Measurements from ENCODE around the gene PROC.

Gene PROC

GRCh38 chr2:127377262-127377661, 41.0 kb upstream of the PROC start:
- TF ChIP-seq FOXK2 (IDR thresholded peaks at IDR 0.05), result no peak
- no peak for TF ChIP-seq SP1 (IDR thresholded peaks at IDR 0.05)
- TF ChIP-seq TARDBP (IDR thresholded peaks at IDR 0.05), result no peak
- no peak for TF ChIP-seq LEF1 (IDR thresholded peaks at IDR 0.05; ENCODE audit: borderline replicate concordance)
- TF ChIP-seq ARNT (IDR thresholded peaks at IDR 0.05), result no peak
- TF ChIP-seq ZNF384 (IDR thresholded peaks at IDR 0.05), result no peak
- TF ChIP-seq SUZ12 (IDR thresholded peaks at IDR 0.05), result no peak
- no peak for TF ChIP-seq ELF4 (IDR thresholded peaks at IDR 0.05)
- TF ChIP-seq L3MBTL2 (conservative IDR thresholded peaks at IDR 0.05), result no peak
- no peak for TF ChIP-seq PKNOX1 (IDR thresholded peaks at IDR 0.05)
- TF ChIP-seq CTBP1 (IDR thresholded peaks at IDR 0.05; ENCODE audit: borderline replicate concordance), result no peak
- no peak for TF ChIP-seq NFRKB (IDR thresholded peaks at IDR 0.05)
- no peak for TF ChIP-seq FOXM1 (IDR thresholded peaks at IDR 0.05; ENCODE audit: borderline replicate concordance)
- TF ChIP-seq BHLHE40 (IDR thresholded peaks at IDR 0.05; ENCODE audit: borderline replicate concordance), result no peak
- no peak for TF ChIP-seq FOXA1 (IDR thresholded peaks at IDR 0.05)
- no peak for TF ChIP-seq HDGF (IDR thresholded peaks at IDR 0.05; ENCODE audit: borderline replicate concordance)
- DNase-seq (ENCODE audit: extremely low spot score), result no peak
- CTCF ChIA-PET, result interaction anchor here (0.6 to 0.8 kb wide), 2 partner anchors 27 to 75 kb away, joined by 3 to 5 read pairs; no protein-coding TSS in a partner anchor
- POLR2A ChIA-PET, result no interaction called here

GRCh38 chr2:127378720-127379119, 39.5 kb upstream of the PROC start:
- TF ChIP-seq NFRKB (IDR thresholded peaks at IDR 0.05) (no peak), ARNT (IDR thresholded peaks at IDR 0.05) (no peak), FOXM1 (IDR thresholded peaks at IDR 0.05; ENCODE audit: borderline replicate concordance) (no peak), ELF4 (IDR thresholded peaks at IDR 0.05) (no peak), FOXK2 (IDR thresholded peaks at IDR 0.05) (no peak)
- ChIA-PET POLR2A (interaction anchor here (1.4 kb wide), 1 partner anchor 13 kb away, joined by 3 read pairs; no protein-coding TSS in a partner anchor), CTCF (interaction anchor here (0.6 to 2.6 kb wide), 3 partner anchors 8 to 355 kb away, joined by 4 to 12 read pairs (median 9); no protein-coding TSS in a partner anchor)
- DNase-seq (ENCODE audit: extremely low spot score), result no peak

- ChIA-PET CTCF (interaction anchor here (2.4 to 2.6 kb wide), 2 partner anchors 9 to 36 kb away, joined by 9 to 12 read pairs; no protein-coding TSS in a partner anchor), POLR2A (interaction anchor here (0.9 to 1.4 kb wide), 3 partner anchors 14 to 86 kb away, joined by 3 to 5 read pairs (median 3); partner anchors contain the start of gene ERCC3)
- TF ChIP-seq TARDBP (IDR thresholded peaks at IDR 0.05) (no peak), PKNOX1 (IDR thresholded peaks at IDR 0.05) (0 out of 2 replicates have a peak, but pooled peaks have one; percentile 20)
- no peak for DNase-seq (ENCODE audit: extremely low spot score)
Measured at GRCh38 chr2:127379712-127380355, 38.4 kb upstream of the PROC start.

GRCh38 chr2:127381762-127382161, 36.5 kb upstream of the PROC start:
- no peak for DNase-seq (ENCODE audit: extremely low spot score)
- CTCF ChIA-PET, result no interaction called here
- POLR2A ChIA-PET, result no interaction called here
- TF ChIP-seq FOXK2 (IDR thresholded peaks at IDR 0.05) (no peak), BHLHE40 (IDR thresholded peaks at IDR 0.05; ENCODE audit: borderline replicate concordance) (no peak), SP1 (IDR thresholded peaks at IDR 0.05) (no peak), FOXM1 (IDR thresholded peaks at IDR 0.05; ENCODE audit: borderline replicate concordance) (no peak), CTBP1 (IDR thresholded peaks at IDR 0.05; ENCODE audit: borderline replicate concordance) (no peak), PKNOX1 (IDR thresholded peaks at IDR 0.05) (no peak), NFRKB (IDR thresholded peaks at IDR 0.05) (no peak), HDGF (IDR thresholded peaks at IDR 0.05; ENCODE audit: borderline replicate concordance) (no peak), SUZ12 (IDR thresholded peaks at IDR 0.05) (no peak), L3MBTL2 (conservative IDR thresholded peaks at IDR 0.05) (no peak), ZNF384 (IDR thresholded peaks at IDR 0.05) (no peak), TARDBP (IDR thresholded peaks at IDR 0.05) (no peak), LEF1 (IDR thresholded peaks at IDR 0.05; ENCODE audit: borderline replicate concordance) (no peak), FOXA1 (IDR thresholded peaks at IDR 0.05) (no peak), ELF4 (IDR thresholded peaks at IDR 0.05) (no peak), ARNT (IDR thresholded peaks at IDR 0.05) (no peak)

- no peak for TF ChIP-seq NFRKB (IDR thresholded peaks at IDR 0.05)
- no peak for TF ChIP-seq TARDBP (IDR thresholded peaks at IDR 0.05)
- no peak for TF ChIP-seq SUZ12 (IDR thresholded peaks at IDR 0.05)
- no peak for TF ChIP-seq CTBP1 (IDR thresholded peaks at IDR 0.05; ENCODE audit: borderline replicate concordance)
- no peak for TF ChIP-seq LEF1 (IDR thresholded peaks at IDR 0.05; ENCODE audit: borderline replicate concordance)
- no peak for TF ChIP-seq HDGF (IDR thresholded peaks at IDR 0.05; ENCODE audit: borderline replicate concordance)
- no peak for TF ChIP-seq SP1 (IDR thresholded peaks at IDR 0.05)
- TF ChIP-seq FOXK2 (IDR thresholded peaks at IDR 0.05), result no peak
- TF ChIP-seq PKNOX1 (IDR thresholded peaks at IDR 0.05), result no peak
- TF ChIP-seq ZNF384 (IDR thresholded peaks at IDR 0.05), result no peak
- no peak for TF ChIP-seq L3MBTL2 (conservative IDR thresholded peaks at IDR 0.05)
- TF ChIP-seq ELF4 (IDR thresholded peaks at IDR 0.05), result no peak
- no peak for DNase-seq (ENCODE audit: extremely low spot score)
- CTCF ChIA-PET, result no interaction called here
- POLR2A ChIA-PET, result no interaction called here
Measured at GRCh38 chr2:127382831-127383230, 35.4 kb upstream of the PROC start.

Data from HEK293T (cell line).